K562 treated with DMSO at 1 percent for 4 hours (cell line): ENCODE results near the gene TNNT2. TPM values are rescaled to one million over a fixed set of nuclear protein-coding genes. Genes with fewer than 3 reads are reported as not detected.

Experiments
- total RNA-seq: library from RNA; unstranded; fragments of 300-600 nt; gene quantifications from 2 replicates; pipeline ENCODE4 v1.2.3, GENCODE V29; 2022; ENCODE audit not compliant: insufficient read depth

Gene TNNT2
- total RNA-seq = not detected in 2 replicates

DNA sequence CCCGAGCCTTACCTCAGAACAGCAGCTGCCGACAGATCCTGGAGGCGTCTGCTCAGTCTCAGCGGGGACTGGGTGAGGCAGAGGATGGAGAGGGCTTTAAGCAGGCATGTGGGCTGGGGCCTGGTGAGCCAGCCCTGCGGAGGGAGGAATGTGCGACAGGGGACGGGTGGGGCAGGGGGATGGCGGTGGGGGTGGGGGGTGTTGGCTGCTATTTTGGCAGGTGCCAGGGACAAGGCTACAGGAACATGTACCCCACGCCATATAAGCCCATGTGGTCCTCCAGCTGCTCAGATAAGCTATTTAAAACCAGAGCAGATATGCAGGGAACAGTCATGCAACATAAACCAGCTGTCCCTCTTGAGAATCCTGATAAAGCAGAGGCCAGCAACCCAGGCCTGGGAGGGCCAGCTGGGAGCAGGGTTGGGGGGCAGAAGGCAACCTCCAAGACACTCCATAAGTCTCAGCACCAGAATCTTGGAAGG lies at the start of gene TNNT2:
TNNT2 (minus strand) TSS at position 70 of the 482 bp plus-strand sequence. CDS start 4,426 bp downstream, outside the sequence.

DNA sequence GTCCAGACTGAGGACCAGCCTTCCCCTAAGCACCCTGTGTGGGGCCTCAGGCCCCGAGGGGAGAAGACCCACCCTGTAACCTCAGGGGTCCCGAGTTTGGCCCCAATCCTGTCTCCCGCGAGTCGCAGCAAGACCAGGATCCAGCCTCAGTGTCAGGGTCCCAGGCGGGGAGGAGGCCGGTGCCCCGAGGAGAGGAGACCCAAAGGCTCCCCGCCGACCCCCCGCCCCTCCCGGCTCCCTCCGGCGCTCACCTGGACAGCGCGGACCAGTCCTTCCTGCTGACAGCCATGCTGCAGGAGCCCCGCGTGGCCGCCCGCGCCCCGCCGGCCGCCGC lies 21.5 kb upstream of the TNNT2 start, which contains the start of gene LAD1:
LAD1 (minus strand) TSS at position 307 of the 334 bp plus-strand sequence; CDS start at position 289, 18 bp downstream.

Other genes starting within 250 kb of the TNNT2 start
- gene TMEM9, start 223.2 kb downstream of the TNNT2 start, total RNA-seq = 106 and 109 TPM in 2 replicates
- gene IGFN1, start 186.9 kb downstream of the TNNT2 start, total RNA-seq = not detected in 2 replicates
- gene PKP1, start 94.2 kb downstream of the TNNT2 start, total RNA-seq = not detected in 2 replicates
- not detected in 2 replicates for gene LAD1, start 21.6 kb upstream of the TNNT2 start, total RNA-seq
- not detected in 2 replicates for gene TNNI1, start 44.0 kb upstream of the TNNT2 start, total RNA-seq
- not detected in 2 replicates for gene PHLDA3, start 91.5 kb upstream of the TNNT2 start, total RNA-seq
- gene CSRP1, start 129.4 kb upstream of the TNNT2 start, total RNA-seq = 44.4 and 45.5 TPM in 2 replicates
- gene NAV1, start 161.4 kb upstream of the TNNT2 start, total RNA-seq = 7.5 and 9.4 TPM in 2 replicates